GM21367 (cell line): ENCODE results near the gene ATP6V0D1.
"Not testable (repeated sequence)": the region's sequence is repeated elsewhere in the genome, so short reads cannot be mapped to it uniquely, and the experiment has no call there.

Experiments
- ATAC-seq: cut with Tn5 transposase; IDR thresholded peaks from one replicate; pipeline ENCODE4 v1.9.1; 2021; ENCODE audit not compliant: unreplicated experiment

ATP6V0D1 gene

GRCh38 chr16:67429799-67430503, 51.0 kb downstream of the ATP6V0D1 start:
- ATAC-seq, result no peak

DNA sequence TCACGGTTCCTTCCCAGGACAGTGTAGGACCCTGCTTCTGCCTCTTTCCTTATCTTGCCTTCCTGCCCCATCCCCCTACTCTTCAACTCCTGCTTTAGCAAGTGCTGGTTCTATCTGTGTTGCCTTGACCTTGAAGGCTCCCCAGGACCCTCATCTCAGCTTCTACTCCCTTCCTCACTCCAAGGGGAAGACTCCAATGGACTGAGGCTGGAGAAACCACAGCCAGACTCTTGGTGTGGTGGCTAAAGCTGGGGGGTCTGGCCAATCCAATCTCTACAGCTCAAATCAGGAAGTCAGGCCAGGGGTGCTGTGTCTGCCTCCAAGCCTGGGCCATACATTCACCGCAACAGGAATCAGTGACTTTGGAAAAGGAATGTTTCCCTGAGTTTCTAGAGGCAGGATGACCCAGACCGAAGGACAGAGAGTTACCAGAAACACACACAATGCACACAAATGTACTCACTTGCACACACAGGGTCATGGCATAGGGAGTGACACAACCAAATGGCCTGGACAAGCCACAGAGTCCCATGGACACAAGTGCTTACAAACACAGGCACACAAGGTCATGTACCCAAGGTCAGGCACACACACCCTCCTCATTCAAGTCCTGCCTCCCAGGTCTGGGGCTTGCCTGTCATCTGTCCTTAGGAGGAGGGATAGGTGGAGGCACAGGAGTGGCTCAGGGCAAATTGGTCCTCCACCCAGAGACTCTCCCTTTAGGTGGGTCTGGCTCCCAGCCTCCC, 51.7 kb downstream of the ATP6V0D1 start:
- ATAC-seq, result no peak

- no peak for ATAC-seq
Observed at GRCh38 chr16:67428146-67428731, 52.7 kb downstream of the ATP6V0D1 start.

GRCh38 chr16:67426950-67427349, 54.0 kb downstream of the ATP6V0D1 start:
- no peak for ATAC-seq

DNA sequence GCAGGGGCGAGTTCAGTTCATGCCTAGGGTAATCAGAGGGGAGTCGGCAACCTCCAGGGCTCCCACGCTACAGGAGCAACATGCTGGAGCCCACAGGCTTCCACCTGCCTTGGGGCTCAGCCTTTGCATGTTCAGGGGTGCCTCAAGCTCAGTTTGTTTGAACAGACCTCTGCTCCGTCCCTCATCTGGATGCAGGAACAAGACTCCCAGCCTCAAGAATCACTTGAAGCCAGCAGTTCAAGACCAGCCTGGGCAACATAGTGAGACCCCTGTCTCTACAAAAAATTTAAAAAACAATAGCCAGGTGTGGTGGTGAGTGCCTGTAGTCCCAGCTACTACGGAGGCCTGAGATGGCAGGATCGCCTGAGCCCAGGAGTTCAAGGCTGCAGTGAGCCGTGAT, 54.9 kb downstream of the ATP6V0D1 start:
- no peak for ATAC-seq

DNA sequence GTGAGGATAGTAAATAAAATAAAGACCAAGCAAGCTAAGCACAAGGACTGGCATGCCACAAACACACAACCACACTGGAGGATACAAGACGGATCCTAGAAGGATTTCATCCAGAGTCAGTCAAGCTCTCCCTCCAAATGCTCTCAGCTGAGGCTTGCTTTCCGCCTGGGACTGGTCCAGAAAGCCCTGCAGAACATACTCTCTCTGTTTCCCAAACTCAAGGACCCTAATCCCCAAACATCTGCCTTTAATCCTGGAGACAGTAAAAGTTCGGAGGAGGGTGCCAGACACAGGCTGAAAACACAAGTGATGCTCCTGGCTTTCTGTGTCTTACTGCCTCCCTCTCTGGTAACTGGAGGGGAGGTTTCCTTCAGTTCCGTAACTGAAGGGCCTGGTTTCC, 55.4 kb downstream of the ATP6V0D1 start:
- no peak for ATAC-seq

DNA sequence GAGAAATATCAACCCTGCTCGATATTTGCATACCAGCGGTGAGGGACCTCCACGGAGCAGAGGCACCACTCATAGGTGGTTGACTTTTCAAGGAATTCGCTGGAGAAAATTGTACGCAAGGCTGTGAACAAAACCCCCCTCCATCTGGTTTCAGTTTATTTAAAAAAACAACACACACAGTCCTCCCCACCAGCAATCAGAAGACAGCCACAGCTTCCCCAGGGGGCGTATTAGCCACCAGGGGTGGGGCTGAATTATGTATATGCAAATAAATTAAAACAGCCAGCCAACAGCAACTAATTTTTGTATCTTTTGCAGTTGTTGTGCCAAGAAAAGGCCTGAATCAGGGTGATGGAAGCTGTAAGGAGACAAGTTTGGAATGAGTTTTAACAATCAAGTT, 55.9 kb downstream of the ATP6V0D1 start:
- no peak for ATAC-seq

- ATAC-seq, result no peak
Observed at GRCh38 chr16:67424261-67424615, 56.7 kb downstream of the ATP6V0D1 start.

- ATAC-seq, result no peak
Observed at GRCh38 chr16:67423611-67424260, 57.2 kb downstream of the ATP6V0D1 start.

DNA sequence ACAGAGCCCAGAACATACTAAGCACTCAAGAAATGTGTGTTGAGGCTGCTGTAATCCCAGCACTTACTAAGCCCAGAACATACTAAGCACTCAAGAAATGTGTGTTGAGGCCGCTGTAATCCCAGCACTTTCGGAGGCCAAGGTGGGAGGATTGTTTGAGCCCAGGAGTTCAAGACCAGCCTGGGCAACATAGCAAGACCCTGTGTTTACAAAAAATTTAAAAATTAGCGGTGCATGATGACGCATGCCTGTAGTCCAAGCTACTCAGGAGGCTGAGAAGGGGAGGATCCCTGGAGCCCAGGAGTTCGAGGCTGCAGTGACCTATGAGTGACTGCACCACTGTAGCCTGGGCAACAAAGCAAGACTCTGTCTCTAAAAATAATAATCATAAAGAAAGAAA, 57.9 kb downstream of the ATP6V0D1 start:
- ATAC-seq, result no peak

- ATAC-seq, result no peak
Observed at GRCh38 chr16:67421030-67421429, 59.9 kb downstream of the ATP6V0D1 start.

DNA sequence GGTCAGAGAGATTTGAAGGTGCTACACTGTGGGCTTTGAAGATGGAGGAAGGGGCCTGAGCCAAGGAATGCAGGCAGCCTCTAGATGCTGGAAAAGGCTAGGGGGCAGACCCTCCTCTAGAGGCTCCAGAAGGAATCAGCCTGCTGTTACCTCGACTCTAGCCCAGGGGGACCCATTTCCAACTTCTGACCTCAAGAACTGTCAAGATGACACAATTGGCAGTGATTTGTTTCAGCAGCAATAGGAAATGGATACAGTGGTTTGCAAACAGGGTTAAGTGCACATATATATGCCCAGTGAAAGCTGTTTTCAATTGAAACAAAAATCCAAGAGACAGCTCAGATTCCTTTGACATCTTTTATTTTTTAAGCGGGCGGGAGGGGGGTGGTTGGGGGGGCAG, 61.0 kb downstream of the ATP6V0D1 start:
- no peak for ATAC-seq

GRCh38 chr16:67419502-67419901, 61.5 kb downstream of the ATP6V0D1 start:
- no peak for ATAC-seq

- no peak for ATAC-seq
Observed at GRCh38 chr16:67417333-67418061, 63.5 kb downstream of the ATP6V0D1 start.

- ATAC-seq, result no peak
Observed at GRCh38 chr16:67415872-67416793, 64.8 kb downstream of the ATP6V0D1 start, which contains the start of gene ZDHHC1. Gene ZDHHC1, minus strand, starts transcription at chr16:67416477. Its CDS starts 8,702 bp downstream, at chr16:67407775.

- not testable (repeated sequence) for ATAC-seq
Observed at GRCh38 chr16:67415421-67415820, 65.5 kb downstream of the ATP6V0D1 start.

- no peak for ATAC-seq
Observed at GRCh38 chr16:67413978-67414911, 66.7 kb downstream of the ATP6V0D1 start.

DNA sequence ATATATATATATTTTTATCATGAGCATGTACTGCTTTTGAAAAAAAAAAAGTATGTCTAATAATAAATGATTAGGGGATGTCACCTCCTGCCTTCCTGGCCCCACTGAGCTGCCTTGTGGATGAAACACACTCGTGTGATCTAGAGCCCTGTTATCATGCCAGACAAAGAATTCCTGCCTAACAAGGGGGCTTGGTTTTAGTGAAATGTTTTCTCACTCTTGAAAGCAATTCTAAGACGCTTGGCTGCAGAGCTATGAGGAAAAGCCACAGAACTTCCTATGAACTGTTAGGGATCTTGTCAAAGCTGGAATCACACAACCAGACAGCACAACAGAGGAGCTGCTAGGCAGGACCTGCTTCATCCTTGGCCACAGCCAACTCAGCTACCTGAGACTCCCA, 68.7 kb downstream of the ATP6V0D1 start:
- ATAC-seq, result no peak

DNA sequence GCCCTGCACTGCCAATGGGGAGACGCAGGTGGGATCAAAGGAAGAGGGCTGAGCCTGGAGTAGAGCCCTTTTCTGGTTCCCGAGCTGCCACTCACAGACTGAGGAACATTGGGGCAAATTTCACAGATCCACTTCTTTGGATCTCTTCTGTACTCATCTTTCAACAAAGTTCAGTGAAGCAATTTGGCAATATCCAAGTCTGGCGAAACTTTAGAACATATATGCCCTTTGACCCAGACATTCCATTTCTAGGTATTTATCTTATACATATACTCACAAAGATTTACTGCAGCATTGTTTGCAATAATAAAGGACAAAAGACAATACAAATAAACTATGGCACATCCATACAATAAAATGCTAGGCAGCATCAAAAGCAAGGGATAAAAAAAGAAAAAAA, 69.6 kb downstream of the ATP6V0D1 start:
- ATAC-seq, result no peak
